H9 (cell line): ENCODE results near the gene TIMM50. TPM values are rescaled to one million over a fixed set of nuclear protein-coding genes. Genes with fewer than 3 reads are reported as not detected.

ENCODE experiments used
- DNase-seq: peaks from one replicate; pipeline ENCODE4 v3.0.0-alpha.2; 2017
- H2AFZ ChIP-seq: one replicate; pipeline ENCODE4 v1.6.1; 2013; ENCODE audit warnings: mild to moderate bottlenecking, low read length, control low read depth, moderate library complexity
- H2AK5ac ChIP-seq: 2 replicates; pipeline ENCODE4 v1.6.1; 2013; ENCODE audit warnings: low read length, control low read depth, mixed read lengths; ENCODE audit not compliant: insufficient read length
- H2BK120ac ChIP-seq: one replicate; pipeline ENCODE4 v1.6.1; 2013; ENCODE audit warnings: low read depth, mild to moderate bottlenecking, low read length, control low read depth, inconsistent platforms; ENCODE audit not compliant: poor library complexity, severe bottlenecking
- H2BK12ac ChIP-seq: 2 replicates; pipeline ENCODE4 v1.6.1; 2013; ENCODE audit warnings: low read length, control low read depth, mixed read lengths, low read depth; ENCODE audit not compliant: insufficient read length
- H2BK15ac ChIP-seq: 2 replicates; pipeline ENCODE4 v1.6.1; 2013; ENCODE audit warnings: low read depth, low read length, control low read depth
- H2BK20ac ChIP-seq: one replicate; pipeline ENCODE4 v1.6.1; 2013; ENCODE audit warnings: low read depth, mild to moderate bottlenecking, low read length, control low read depth, inconsistent platforms; ENCODE audit not compliant: poor library complexity, severe bottlenecking
- H2BK5ac ChIP-seq: 2 replicates; pipeline ENCODE4 v1.6.1; 2013; ENCODE audit warnings: low read length, control low read depth, mixed read lengths; ENCODE audit not compliant: insufficient read length
- H3K14ac ChIP-seq: 2 replicates; pipeline ENCODE4 v1.6.1; 2013; ENCODE audit warnings: low read length, control low read depth; ENCODE audit not compliant: insufficient read depth
- H3K18ac ChIP-seq: 2 replicates; pipeline ENCODE4 v1.6.1; 2013; ENCODE audit warnings: low read depth, mild to moderate bottlenecking, mixed read lengths, low read length, control low read depth; ENCODE audit not compliant: insufficient read length
- H3K23ac ChIP-seq: 2 replicates; pipeline ENCODE4 v1.6.1; 2013; ENCODE audit warnings: low read length, control low read depth, mixed read lengths, low read depth; ENCODE audit not compliant: insufficient read length
- H3K23me2 ChIP-seq: 2 replicates; pipeline ENCODE4 v1.6.1; 2013; ENCODE audit warnings: low read depth, mild to moderate bottlenecking, mixed read lengths, low read length, control low read depth; ENCODE audit not compliant: insufficient read length, poor library complexity, severe bottlenecking
- H3K27ac ChIP-seq: 2 replicates; pipeline ENCODE4 v1.5.1; 2013; ENCODE audit warnings: low read length, control low read depth, mixed read lengths, low read depth; ENCODE audit not compliant: insufficient read length
- H3K27me3 ChIP-seq: 2 replicates; pipeline ENCODE4 v1.6.1; 2013; ENCODE audit warnings: low read length, control low read depth, inconsistent platforms; ENCODE audit not compliant: insufficient read depth
- H3K4ac ChIP-seq: 2 replicates; pipeline ENCODE4 v1.6.1; 2013; ENCODE audit warnings: low read depth, mild to moderate bottlenecking, control low read depth, inconsistent platforms, low read length, moderate library complexity
- H3K4me1 ChIP-seq: 2 replicates; pipeline ENCODE4 v1.6.1; 2013; ENCODE audit warnings: low read length, control low read depth, inconsistent platforms; ENCODE audit not compliant: insufficient read depth
- H3K4me2 ChIP-seq: 2 replicates; pipeline ENCODE4 v1.6.1; 2013; ENCODE audit warnings: low read length, control low read depth, mixed read lengths; ENCODE audit not compliant: insufficient read length, insufficient read depth
- H3K56ac ChIP-seq: 2 replicates; pipeline ENCODE4 v1.6.1; 2013; ENCODE audit warnings: low read depth, mild to moderate bottlenecking, mixed read lengths, low read length, control low read depth; ENCODE audit not compliant: insufficient read length
- H3K79me1 ChIP-seq: 2 replicates; pipeline ENCODE4 v1.6.1; 2013; ENCODE audit warnings: low read depth, mild to moderate bottlenecking, moderate library complexity, low read length, control low read depth, inconsistent platforms; ENCODE audit not compliant: insufficient read depth, poor library complexity, severe bottlenecking
- H3K79me2 ChIP-seq: 2 replicates; pipeline ENCODE4 v1.6.1; 2013; ENCODE audit warnings: low read length, control low read depth, inconsistent platforms; ENCODE audit not compliant: insufficient read depth
- H3K9ac ChIP-seq: 2 replicates; pipeline ENCODE4 v1.6.1; 2013; ENCODE audit warnings: low read length, control low read depth, mixed read lengths; ENCODE audit not compliant: insufficient read length; ENCODE audit errors: extremely low read depth
- H3K9me3 ChIP-seq: one replicate; pipeline ENCODE4 v1.6.1; 2013; ENCODE audit warnings: low read depth, low read length, inconsistent platforms; ENCODE audit not compliant: control insufficient read depth
- H3T11ph ChIP-seq: one replicate; pipeline ENCODE4 v1.6.1; 2013; ENCODE audit warnings: mild to moderate bottlenecking, low read length, control low read depth, inconsistent platforms
- H4K20me1 ChIP-seq: one replicate; pipeline ENCODE4 v1.6.1; 2013; ENCODE audit not compliant: control insufficient read depth, insufficient read length, insufficient read depth
- H4K5ac ChIP-seq: 2 replicates; pipeline ENCODE4 v1.6.1; 2013; ENCODE audit warnings: low read depth, mild to moderate bottlenecking, mixed read lengths, low read length, control low read depth; ENCODE audit not compliant: insufficient read length
- H4K8ac ChIP-seq: replicated peaks from 2 replicates; pipeline ENCODE4 v1.6.1; 2013; ENCODE audit warnings: low read length, control low read depth, mixed read lengths, low read depth; ENCODE audit not compliant: insufficient read length
- H4K91ac ChIP-seq: 2 replicates; pipeline ENCODE4 v1.6.1; 2013; ENCODE audit warnings: low read depth, mild to moderate bottlenecking, moderate library complexity, mixed read lengths, low read length, control low read depth; ENCODE audit not compliant: insufficient read length
- H3K27ac Mint-ChIP-seq, 3 experiments: 2 replicates in 2 of 3; 3 replicates in 1 of 3; pipeline ENCODE4 v1.8.0; 2020 to 2021; ENCODE audit warnings: mixed read lengths in 3 of 3, mild to moderate bottlenecking in 1 of 3, moderate library complexity in 1 of 3
- H3K27me3 Mint-ChIP-seq: 2 replicates; pipeline ENCODE4 v1.8.0; 2021; ENCODE audit warnings: low read depth, mild to moderate bottlenecking, moderate library complexity, mixed read lengths
- H3K36me3 Mint-ChIP-seq, 3 experiments: 2 replicates in 2 of 3; 3 replicates in 1 of 3; pipeline ENCODE4 v1.8.0; 2020 to 2021; ENCODE audit warnings: low read depth in 3 of 3, mixed read lengths in 3 of 3; ENCODE audit not compliant: insufficient read depth in 1 of 3
- H3K4me1 Mint-ChIP-seq, 2 experiments: 2 replicates each; pipeline ENCODE4 v1.8.0; 2020; ENCODE audit warnings: mixed read lengths in 2 of 2
- H3K4me3 Mint-ChIP-seq, 2 experiments: 2 replicates in 1 of 2; 3 replicates in 1 of 2; pipeline ENCODE4 v1.8.0; 2020 to 2021; ENCODE audit warnings: mild to moderate bottlenecking in 2 of 2, mixed read lengths in 2 of 2, moderate library complexity in 1 of 2
- H3K9me3 Mint-ChIP-seq, 2 experiments: 2 replicates in 1 of 2; 3 replicates in 1 of 2; pipeline ENCODE4 v1.8.0; 2020; ENCODE audit warnings: mild to moderate bottlenecking in 2 of 2, mixed read lengths in 2 of 2, moderate library complexity in 1 of 2
- WGBS: extraction: QIAGEN DNeasy Blood & Tissue Kit; methylation state at CpG from one replicate; pipeline ENCODE4 v1.1.7; 2013; ENCODE audit warnings: missing lambda C conversion rate, low lambda C conversion rate, mixed read lengths; ENCODE audit not compliant: insufficient read length; ENCODE audit errors: extremely low coverage; 5-methylcytosine and 5-hydroxymethylcytosine counted together
- total RNA-seq: library from RNA; stranded (reverse); gene quantifications from 2 replicates; pipeline ENCODE4 v1.2.1, GENCODE V29; 2021
- TF ChIP-seq, protein P1 (sequence below): fragments of 200-600 bp; sonication (generic); conservative IDR thresholded peaks from 3 replicates; pipeline ENCODE4 v1.8.0; 2021; ENCODE audit warnings: antibody characterized with exemption, mild to moderate bottlenecking

The TIMM50 gene
- total RNA-seq, 1 experiment from 2014 or later: 128 TPM

DNA sequence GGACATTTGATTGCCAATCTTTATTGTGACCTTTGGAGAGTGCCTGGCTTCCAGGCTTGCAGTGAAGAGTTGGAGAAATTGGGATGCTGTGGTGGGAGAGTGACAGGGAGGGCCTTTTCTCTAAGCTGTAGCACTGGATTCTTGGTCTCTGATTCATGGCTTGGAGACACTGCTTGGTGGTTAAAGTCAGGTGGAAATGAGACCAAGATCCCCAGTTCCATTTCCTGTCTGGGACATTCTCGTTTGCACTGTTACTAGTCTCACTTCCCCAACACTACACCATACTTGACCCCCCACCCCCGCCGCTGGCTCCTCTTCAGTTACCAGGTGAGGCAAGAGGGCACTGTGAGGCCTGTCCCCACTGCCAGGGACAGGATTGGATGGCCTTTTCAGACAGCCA, 32.4 kb upstream of the TIMM50 start:
- no peak overlapping the region for H4K91ac ChIP-seq
- Mint-ChIP-seq H3K4me3 (no peak overlapping the region), H3K27me3 (no peaks in the 10 kb centered on the region), H3K27ac (peak overlapping the region in 2 of 3 experiments; percentile 20 to 76; a peak in 2 of 7 replicates), H3K9me3 (peaks cover 0 to 5% of the 10 kb centered on the region in 2 experiments; a peak in 2 of 5 replicates), H3K4me1 (peaks cover 10 to 15% of the 10 kb centered on the region in 2 experiments), H3K36me3 (peaks cover 18 to 55% (median 44%) of the 10 kb centered on the region in 3 experiments; a peak in 6 of 7 replicates)
- H2BK120ac ChIP-seq: no peak overlapping the region
- no peak overlapping the region for H3K4me2 ChIP-seq
- DNase-seq: no peak
- no peak overlapping the region for H2BK5ac ChIP-seq
- H3K23me2 ChIP-seq: peaks cover 5% of the 10 kb centered on the region
- no peak overlapping the region for H3K23ac ChIP-seq
- no CpG with 5 or more reads among the region's 3 CpGs for WGBS
- H3K9me3 ChIP-seq: no peaks in the 10 kb centered on the region
- H3K56ac ChIP-seq: no peak overlapping the region
- no peak overlapping the region for H4K8ac ChIP-seq
- peaks cover 43% of the 10 kb centered on the region; the same call in 1 of the 2 replicates for H3K79me2 ChIP-seq
- H3K79me1 ChIP-seq: peaks cover 11% of the 10 kb centered on the region
- no peak overlapping the region for H2BK15ac ChIP-seq
- H3K9ac ChIP-seq: no peak overlapping the region
- no peak overlapping the region for H3K18ac ChIP-seq
- no peak overlapping the region for H2AK5ac ChIP-seq
- H3K27ac ChIP-seq: no peak overlapping the region
- H3K4me1 ChIP-seq: no peaks in the 10 kb centered on the region
- no peak overlapping the region for H2AFZ ChIP-seq
- no peak overlapping the region for H3T11ph ChIP-seq
- H3K27me3 ChIP-seq: no peaks in the 10 kb centered on the region
- no peak overlapping the region for H3K4ac ChIP-seq
- H4K5ac ChIP-seq: no peak overlapping the region
- H2BK12ac ChIP-seq: no peak overlapping the region
- no peak overlapping the region for H2BK20ac ChIP-seq
- TF ChIP-seq, protein P1, sequence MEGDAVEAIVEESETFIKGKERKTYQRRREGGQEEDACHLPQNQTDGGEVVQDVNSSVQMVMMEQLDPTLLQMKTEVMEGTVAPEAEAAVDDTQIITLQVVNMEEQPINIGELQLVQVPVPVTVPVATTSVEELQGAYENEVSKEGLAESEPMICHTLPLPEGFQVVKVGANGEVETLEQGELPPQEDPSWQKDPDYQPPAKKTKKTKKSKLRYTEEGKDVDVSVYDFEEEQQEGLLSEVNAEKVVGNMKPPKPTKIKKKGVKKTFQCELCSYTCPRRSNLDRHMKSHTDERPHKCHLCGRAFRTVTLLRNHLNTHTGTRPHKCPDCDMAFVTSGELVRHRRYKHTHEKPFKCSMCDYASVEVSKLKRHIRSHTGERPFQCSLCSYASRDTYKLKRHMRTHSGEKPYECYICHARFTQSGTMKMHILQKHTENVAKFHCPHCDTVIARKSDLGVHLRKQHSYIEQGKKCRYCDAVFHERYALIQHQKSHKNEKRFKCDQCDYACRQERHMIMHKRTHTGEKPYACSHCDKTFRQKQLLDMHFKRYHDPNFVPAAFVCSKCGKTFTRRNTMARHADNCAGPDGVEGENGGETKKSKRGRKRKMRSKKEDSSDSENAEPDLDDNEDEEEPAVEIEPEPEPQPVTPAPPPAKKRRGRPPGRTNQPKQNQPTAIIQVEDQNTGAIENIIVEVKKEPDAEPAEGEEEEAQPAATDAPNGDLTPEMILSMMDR: no peak
- peaks cover 2% of the 10 kb centered on the region for H4K20me1 ChIP-seq
- H3K14ac ChIP-seq: no peak overlapping the region
